ENCODE measurements around the gene CHCHD4.
"Not testable (repeated sequence)": the region's sequence is repeated elsewhere in the genome, so short reads cannot be mapped to it uniquely, and the experiment has no call there.

DNA sequence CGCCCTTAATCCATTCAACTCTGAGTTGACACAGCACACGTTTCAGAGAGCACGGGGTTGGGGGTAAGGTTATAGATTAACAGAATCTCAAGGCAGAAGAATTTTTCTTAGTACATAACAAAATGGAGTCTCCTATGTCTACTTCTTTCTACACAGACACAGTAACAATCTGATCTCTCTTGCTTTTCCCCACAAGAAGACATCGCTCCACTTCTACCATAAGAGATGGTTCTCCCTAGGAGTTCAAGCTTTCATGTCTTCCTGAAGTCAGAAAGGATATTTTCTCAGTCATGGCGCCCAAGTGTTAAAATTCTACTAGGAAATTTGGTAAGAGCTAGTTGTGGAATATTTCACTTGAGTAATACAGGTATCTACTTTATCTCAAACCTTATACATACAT is 32.7 kb downstream of the CHCHD4 start:
- TF ChIP-seq, protein P1, sequence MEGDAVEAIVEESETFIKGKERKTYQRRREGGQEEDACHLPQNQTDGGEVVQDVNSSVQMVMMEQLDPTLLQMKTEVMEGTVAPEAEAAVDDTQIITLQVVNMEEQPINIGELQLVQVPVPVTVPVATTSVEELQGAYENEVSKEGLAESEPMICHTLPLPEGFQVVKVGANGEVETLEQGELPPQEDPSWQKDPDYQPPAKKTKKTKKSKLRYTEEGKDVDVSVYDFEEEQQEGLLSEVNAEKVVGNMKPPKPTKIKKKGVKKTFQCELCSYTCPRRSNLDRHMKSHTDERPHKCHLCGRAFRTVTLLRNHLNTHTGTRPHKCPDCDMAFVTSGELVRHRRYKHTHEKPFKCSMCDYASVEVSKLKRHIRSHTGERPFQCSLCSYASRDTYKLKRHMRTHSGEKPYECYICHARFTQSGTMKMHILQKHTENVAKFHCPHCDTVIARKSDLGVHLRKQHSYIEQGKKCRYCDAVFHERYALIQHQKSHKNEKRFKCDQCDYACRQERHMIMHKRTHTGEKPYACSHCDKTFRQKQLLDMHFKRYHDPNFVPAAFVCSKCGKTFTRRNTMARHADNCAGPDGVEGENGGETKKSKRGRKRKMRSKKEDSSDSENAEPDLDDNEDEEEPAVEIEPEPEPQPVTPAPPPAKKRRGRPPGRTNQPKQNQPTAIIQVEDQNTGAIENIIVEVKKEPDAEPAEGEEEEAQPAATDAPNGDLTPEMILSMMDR (IDR thresholded peaks at IDR 0.05; ENCODE audit: poor library complexity, severe bottlenecking): not testable (repeated sequence)
- TF ChIP-seq, protein P2, sequence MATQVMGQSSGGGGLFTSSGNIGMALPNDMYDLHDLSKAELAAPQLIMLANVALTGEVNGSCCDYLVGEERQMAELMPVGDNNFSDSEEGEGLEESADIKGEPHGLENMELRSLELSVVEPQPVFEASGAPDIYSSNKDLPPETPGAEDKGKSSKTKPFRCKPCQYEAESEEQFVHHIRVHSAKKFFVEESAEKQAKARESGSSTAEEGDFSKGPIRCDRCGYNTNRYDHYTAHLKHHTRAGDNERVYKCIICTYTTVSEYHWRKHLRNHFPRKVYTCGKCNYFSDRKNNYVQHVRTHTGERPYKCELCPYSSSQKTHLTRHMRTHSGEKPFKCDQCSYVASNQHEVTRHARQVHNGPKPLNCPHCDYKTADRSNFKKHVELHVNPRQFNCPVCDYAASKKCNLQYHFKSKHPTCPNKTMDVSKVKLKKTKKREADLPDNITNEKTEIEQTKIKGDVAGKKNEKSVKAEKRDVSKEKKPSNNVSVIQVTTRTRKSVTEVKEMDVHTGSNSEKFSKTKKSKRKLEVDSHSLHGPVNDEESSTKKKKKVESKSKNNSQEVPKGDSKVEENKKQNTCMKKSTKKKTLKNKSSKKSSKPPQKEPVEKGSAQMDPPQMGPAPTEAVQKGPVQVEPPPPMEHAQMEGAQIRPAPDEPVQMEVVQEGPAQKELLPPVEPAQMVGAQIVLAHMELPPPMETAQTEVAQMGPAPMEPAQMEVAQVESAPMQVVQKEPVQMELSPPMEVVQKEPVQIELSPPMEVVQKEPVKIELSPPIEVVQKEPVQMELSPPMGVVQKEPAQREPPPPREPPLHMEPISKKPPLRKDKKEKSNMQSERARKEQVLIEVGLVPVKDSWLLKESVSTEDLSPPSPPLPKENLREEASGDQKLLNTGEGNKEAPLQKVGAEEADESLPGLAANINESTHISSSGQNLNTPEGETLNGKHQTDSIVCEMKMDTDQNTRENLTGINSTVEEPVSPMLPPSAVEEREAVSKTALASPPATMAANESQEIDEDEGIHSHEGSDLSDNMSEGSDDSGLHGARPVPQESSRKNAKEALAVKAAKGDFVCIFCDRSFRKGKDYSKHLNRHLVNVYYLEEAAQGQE (IDR thresholded peaks at IDR 0.05; ENCODE audit: borderline replicate concordance): not testable (repeated sequence)
- TF ChIP-seq SMC3 (conservative IDR thresholded peaks at IDR 0.05; ENCODE audit: poor library complexity); POLR2AphosphoS5 (IDR thresholded peaks at IDR 0.05); EP300 (conservative IDR thresholded peaks at IDR 0.05; ENCODE audit: poor library complexity, severe bottlenecking); RAD21 (conservative IDR thresholded peaks at IDR 0.05); TAF1 (IDR thresholded peaks at IDR 0.05; ENCODE audit: low read depth); MXI1 (conservative IDR thresholded peaks at IDR 0.05; ENCODE audit: poor library complexity, severe bottlenecking); EZH2 (IDR thresholded peaks at IDR 0.05; ENCODE audit: borderline replicate concordance, insufficient read depth, low read length, poor library complexity, severe bottlenecking): not testable (repeated sequence)

Data from neural cell (in vitro differentiated cells).